ENCODE measurements around the gene CPSF4L. TPM values are rescaled to one million over a fixed set of nuclear protein-coding genes. Genes with fewer than 3 reads are reported as not detected.

Gene CPSF4L
- total RNA-seq, 2 experiments from 2014 or later: not detected

- Mint-ChIP-seq H3K4me1 (peaks cover 67% of the 10 kb centered on the region), H3K27me3 (no peaks in the 10 kb centered on the region), H3K36me3 (ENCODE audit: low read depth) (peaks cover 29% of the 10 kb centered on the region), H3K9me3 (no peaks in the 10 kb centered on the region), H3K4me3 (peak overlapping the region; percentile 95), H3K27ac (peak overlapping the region; percentile 96)
- no peak for DNase-seq
- CTCF ChIA-PET: interaction anchor here (1.0 to 1.6 kb wide), 6 partner anchors 11 to 668 kb away, joined by 3 to 12 read pairs (median 4); no protein-coding TSS in a partner anchor
- POLR2A ChIA-PET: no interaction called here
These were observed 30.3 kb downstream of the CPSF4L start for GRCh38 chr17:73231395-73231794.

GRCh38 chr17:73230088-73230487, 31.6 kb downstream of the CPSF4L start:
- H3K9me3 Mint-ChIP-seq: no peaks in the 10 kb centered on the region
- no peak overlapping the region for H3K27ac Mint-ChIP-seq
- no peaks in the 10 kb centered on the region for H3K27me3 Mint-ChIP-seq
- peaks cover 72% of the 10 kb centered on the region for H3K4me1 Mint-ChIP-seq
- no peak for DNase-seq
- H3K4me3 Mint-ChIP-seq: peak overlapping the region; percentile 95
- ChIA-PET CTCF (no interaction called here), POLR2A (no interaction called here)
- H3K36me3 Mint-ChIP-seq (ENCODE audit: low read depth): peaks cover 24% of the 10 kb centered on the region

DNA sequence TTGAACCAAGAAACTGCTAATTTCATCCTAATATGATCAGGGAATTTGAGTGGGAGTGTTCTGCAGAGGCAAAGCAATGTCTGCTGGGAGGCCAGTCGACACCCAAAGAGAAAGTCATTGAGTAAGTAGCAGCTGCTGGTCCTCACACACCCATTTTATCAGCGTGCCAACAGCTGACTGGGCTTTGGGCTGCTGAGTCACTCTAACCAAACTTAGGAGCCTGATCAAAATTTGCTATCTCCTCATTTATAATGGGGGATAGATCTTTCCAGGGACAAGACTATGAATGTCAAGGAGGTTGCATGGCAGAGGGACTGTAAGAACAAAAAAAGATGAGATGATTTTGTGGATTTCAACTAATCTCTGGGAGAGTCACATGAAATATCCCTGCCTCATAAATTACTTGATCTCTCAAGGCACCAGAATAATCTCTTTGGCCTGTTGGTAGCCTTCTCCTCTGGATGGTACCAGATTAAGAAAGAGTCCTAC, 32.9 kb downstream of the CPSF4L start:
- Mint-ChIP-seq H3K27me3 (no peaks in the 10 kb centered on the region), H3K9me3 (no peaks in the 10 kb centered on the region), H3K27ac (peak overlapping the region; percentile 54), H3K4me1 (peaks cover 72% of the 10 kb centered on the region), H3K36me3 (ENCODE audit: low read depth) (peaks cover 30% of the 10 kb centered on the region), H3K4me3 (no peak overlapping the region)
- CTCF ChIA-PET: interaction anchor here (0.8 to 2.3 kb wide), 2 partner anchors 20 to 27 kb away, joined by 3 to 10 read pairs; no protein-coding TSS in a partner anchor
- POLR2A ChIA-PET: interaction anchor here (0.8 kb wide), 1 partner anchor 1312 kb away, joined by 4 read pairs; no protein-coding TSS in a partner anchor
- DNase-seq: peak; percentile 15

DNA sequence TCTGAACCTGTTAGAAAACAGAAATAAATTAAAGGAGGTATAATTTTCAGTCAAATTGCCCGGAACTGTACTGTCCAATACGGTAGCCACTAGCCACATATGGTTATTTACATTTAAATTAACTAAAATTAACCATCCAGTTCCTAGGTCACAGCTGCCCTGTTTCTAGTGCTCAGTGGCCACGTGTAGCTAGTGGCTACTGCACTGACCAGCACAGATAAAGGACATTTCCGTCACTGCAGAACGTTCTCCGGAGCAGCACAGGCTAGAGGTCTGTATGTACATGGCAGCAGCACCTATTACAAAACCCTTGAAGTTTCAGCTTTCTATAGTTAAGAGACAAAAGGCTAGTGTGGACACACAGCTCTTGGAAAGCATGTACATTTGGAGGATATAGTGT, 33.7 kb downstream of the CPSF4L start:
- no peak overlapping the region for H3K4me3 Mint-ChIP-seq
- POLR2A ChIA-PET: no interaction called here
- H3K9me3 Mint-ChIP-seq: no peaks in the 10 kb centered on the region
- no peak for DNase-seq
- peaks cover 66% of the 10 kb centered on the region for H3K4me1 Mint-ChIP-seq
- no peak overlapping the region for H3K27ac Mint-ChIP-seq
- peaks cover 30% of the 10 kb centered on the region for H3K36me3 Mint-ChIP-seq (ENCODE audit: low read depth)
- CTCF ChIA-PET: interaction anchor here (0.8 to 2.3 kb wide), 3 partner anchors 10 to 26 kb away, joined by 3 to 10 read pairs (median 4); no protein-coding TSS in a partner anchor
- H3K27me3 Mint-ChIP-seq: no peaks in the 10 kb centered on the region

DNA sequence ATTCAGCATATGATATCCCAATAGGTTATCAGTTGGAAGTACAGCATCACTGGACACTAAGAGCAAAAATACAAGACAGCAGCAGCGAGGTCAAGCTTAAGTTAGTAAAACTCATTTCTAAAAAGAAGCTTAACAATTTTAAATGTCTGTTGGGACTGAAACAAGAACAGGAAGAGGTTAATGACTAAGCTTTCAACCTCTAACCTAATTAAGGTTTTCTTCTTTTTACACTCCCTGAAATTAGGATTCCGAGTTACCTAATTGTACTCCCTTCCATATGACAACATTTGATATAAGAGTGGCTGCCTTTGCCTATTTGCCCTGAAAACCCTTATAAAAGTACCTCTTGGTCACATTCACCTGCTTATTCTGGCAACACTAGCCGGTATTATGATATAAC, 34.3 kb downstream of the CPSF4L start:
- Mint-ChIP-seq H3K4me3 (peak overlapping the region; percentile 61), H3K27me3 (no peaks in the 10 kb centered on the region), H3K36me3 (ENCODE audit: low read depth) (peaks cover 32% of the 10 kb centered on the region), H3K9me3 (no peaks in the 10 kb centered on the region), H3K27ac (peak overlapping the region; percentile 75), H3K4me1 (peaks cover 66% of the 10 kb centered on the region)
- ChIA-PET POLR2A (no interaction called here), CTCF (interaction anchor here (1.0 to 2.3 kb wide), 4 partner anchors 10 to 71 kb away, joined by 3 to 10 read pairs (median 4); no protein-coding TSS in a partner anchor)
- DNase-seq: no peak

- DNase-seq: no peak
- peaks cover 32% of the 10 kb centered on the region for H3K36me3 Mint-ChIP-seq (ENCODE audit: low read depth)
These were observed 35.0 kb downstream of the CPSF4L start for GRCh38 chr17:73226556-73227172.

DNA sequence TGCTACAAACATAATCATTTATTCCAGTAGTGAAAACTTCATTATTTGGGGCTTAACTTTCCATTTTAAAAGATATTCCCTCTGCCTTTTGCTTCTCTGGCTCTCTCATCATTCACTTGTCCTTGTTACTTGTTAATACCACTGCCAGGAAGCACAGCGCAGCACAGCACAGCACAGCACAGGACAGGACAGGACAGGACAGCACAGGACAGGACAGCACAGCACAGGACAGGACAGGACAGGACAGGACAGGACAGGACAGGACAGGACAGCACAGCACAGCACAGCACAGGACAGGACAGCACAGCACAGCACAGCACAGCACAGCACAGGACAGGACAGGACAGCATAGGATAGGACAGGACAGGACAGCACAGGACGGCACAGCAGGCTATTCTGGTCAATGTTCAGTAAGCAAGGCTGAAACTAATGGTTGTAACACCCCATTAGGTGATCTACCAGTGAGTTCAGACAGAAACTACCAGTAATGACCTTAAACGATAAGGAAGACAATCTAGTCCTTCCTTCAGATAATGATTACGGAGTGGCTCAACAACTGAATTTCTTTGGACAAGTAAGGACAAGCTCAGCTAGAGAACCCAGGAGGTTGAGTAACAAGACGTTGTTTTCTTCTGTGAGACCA, 36.9 kb downstream of the CPSF4L start:
- ChIA-PET POLR2A (no interaction called here), CTCF (interaction anchor here (0.6 kb wide), 1 partner anchor 166 kb away, joined by 4 read pairs; no protein-coding TSS in a partner anchor)
- Mint-ChIP-seq H3K4me1 (peaks cover 52% of the 10 kb centered on the region), H3K36me3 (ENCODE audit: low read depth) (peaks cover 32% of the 10 kb centered on the region), H3K9me3 (no peaks in the 10 kb centered on the region), H3K4me3 (no peak overlapping the region), H3K27ac (peak overlapping the region; percentile 67), H3K27me3 (no peaks in the 10 kb centered on the region)
- no peak for DNase-seq

More at GRCh38 chr17:73226556-73227172, 35.0 kb downstream of the CPSF4L start:
- ChIA-PET CTCF (interaction anchor here (1.0 to 2.3 kb wide), 3 partner anchors 25 to 70 kb away, joined by 3 to 10 read pairs (median 4); no protein-coding TSS in a partner anchor), POLR2A (no interaction called here)
- Mint-ChIP-seq H3K4me1 (peaks cover 69% of the 10 kb centered on the region), H3K4me3 (peak overlapping the region; percentile 61), H3K9me3 (no peaks in the 10 kb centered on the region), H3K27ac (peak overlapping the region; percentile 75), H3K27me3 (no peaks in the 10 kb centered on the region)

DNA sequence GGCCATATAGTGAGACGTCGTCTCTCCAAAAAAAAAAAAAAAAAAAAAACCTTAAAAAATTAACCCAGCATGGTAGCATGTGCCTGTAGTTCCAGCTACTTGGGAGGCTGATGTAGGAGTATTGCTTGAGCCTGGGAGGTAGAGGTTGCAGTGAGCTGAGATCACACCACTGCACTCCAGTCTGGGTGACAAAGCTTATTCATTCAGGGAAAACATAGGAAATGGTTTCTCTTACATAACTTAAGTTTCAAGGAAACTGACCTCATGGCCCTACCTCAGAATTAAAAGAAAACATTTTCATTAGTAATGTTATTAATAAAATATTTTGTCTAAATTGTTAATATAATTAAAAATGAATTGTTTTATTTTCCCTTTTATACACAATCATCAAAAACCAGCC, 37.4 kb downstream of the CPSF4L start:
- no peaks in the 10 kb centered on the region for H3K9me3 Mint-ChIP-seq
- CTCF ChIA-PET: interaction anchor here (1.0 kb wide), 1 partner anchor 108 kb away, joined by 3 read pairs; no protein-coding TSS in a partner anchor
- POLR2A ChIA-PET: no interaction called here
- H3K36me3 Mint-ChIP-seq (ENCODE audit: low read depth): peaks cover 29% of the 10 kb centered on the region
- peaks cover 49% of the 10 kb centered on the region for H3K4me1 Mint-ChIP-seq
- H3K4me3 Mint-ChIP-seq: no peak overlapping the region
- DNase-seq: no peak
- no peak overlapping the region for H3K27ac Mint-ChIP-seq
- no peaks in the 10 kb centered on the region for H3K27me3 Mint-ChIP-seq

GRCh38 chr17:73223626-73224230, 38.0 kb downstream of the CPSF4L start:
- Mint-ChIP-seq H3K27me3 (no peaks in the 10 kb centered on the region), H3K27ac (no peak overlapping the region), H3K36me3 (ENCODE audit: low read depth) (peaks cover 25% of the 10 kb centered on the region), H3K4me3 (no peak overlapping the region), H3K9me3 (no peaks in the 10 kb centered on the region), H3K4me1 (peaks cover 44% of the 10 kb centered on the region)
- DNase-seq: no peak
- ChIA-PET POLR2A (no interaction called here), CTCF (interaction anchor here (1.0 kb wide), 1 partner anchor 109 kb away, joined by 3 read pairs; no protein-coding TSS in a partner anchor)

GRCh38 chr17:73215447-73215846, 46.2 kb downstream of the CPSF4L start:
- no peak overlapping the region for H3K4me3 Mint-ChIP-seq
- POLR2A ChIA-PET: no interaction called here
- no peaks in the 10 kb centered on the region for H3K27me3 Mint-ChIP-seq
- H3K4me1 Mint-ChIP-seq: peaks cover 41% of the 10 kb centered on the region
- H3K27ac Mint-ChIP-seq: peak overlapping the region; percentile 14
- CTCF ChIA-PET: no interaction called here
- peaks cover 36% of the 10 kb centered on the region for H3K36me3 Mint-ChIP-seq (ENCODE audit: low read depth)
- no peak for DNase-seq
- no peaks in the 10 kb centered on the region for H3K9me3 Mint-ChIP-seq

DNA sequence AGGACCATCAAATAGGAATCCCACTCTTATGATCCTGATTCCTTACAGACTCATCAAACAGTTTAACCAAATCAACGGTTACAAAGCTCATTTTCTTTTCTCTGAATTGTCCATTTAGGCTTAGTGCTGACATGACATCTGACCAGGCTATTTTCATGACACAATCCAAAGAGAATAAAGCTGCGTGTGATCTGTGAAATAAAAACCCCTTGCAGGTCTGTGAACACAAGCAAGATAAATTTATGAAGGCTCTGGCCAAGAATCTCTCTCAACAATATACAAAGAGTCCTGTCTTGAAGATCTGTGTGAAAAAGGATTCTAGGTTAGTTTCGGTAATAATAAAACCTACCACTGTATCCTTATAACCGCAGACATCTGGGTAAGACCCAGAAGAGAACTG, 46.8 kb downstream of the CPSF4L start:
- POLR2A ChIA-PET: no interaction called here
- Mint-ChIP-seq H3K4me1 (peaks cover 47% of the 10 kb centered on the region), H3K36me3 (ENCODE audit: low read depth) (peaks cover 40% of the 10 kb centered on the region), H3K27me3 (no peaks in the 10 kb centered on the region), H3K9me3 (no peaks in the 10 kb centered on the region), H3K27ac (no peak overlapping the region), H3K4me3 (no peak overlapping the region)
- CTCF ChIA-PET: no interaction called here
- no peak for DNase-seq

DNA sequence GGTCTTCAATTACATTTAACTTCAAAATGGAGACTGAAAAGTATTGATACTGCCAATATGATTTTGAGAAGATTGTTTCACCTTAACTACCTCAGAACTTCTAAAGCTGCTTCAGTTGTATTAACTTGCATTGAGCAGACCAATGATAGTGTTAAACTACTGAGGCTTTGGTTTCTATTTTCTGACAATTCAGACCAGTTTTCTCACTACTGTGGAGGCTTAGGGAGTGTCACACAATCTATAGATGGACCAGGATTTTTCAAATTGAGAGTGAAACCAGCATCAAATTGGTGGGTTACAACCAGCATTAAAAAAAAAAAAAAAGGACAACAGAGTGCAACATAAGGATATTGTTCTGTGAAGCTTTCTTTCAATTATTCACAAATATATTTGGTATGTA, 47.7 kb downstream of the CPSF4L start:
- CTCF ChIA-PET: no interaction called here
- DNase-seq: no peak
- Mint-ChIP-seq H3K9me3 (no peaks in the 10 kb centered on the region), H3K27ac (peak overlapping the region; percentile 28), H3K4me1 (peaks cover 48% of the 10 kb centered on the region), H3K4me3 (no peak overlapping the region), H3K27me3 (no peaks in the 10 kb centered on the region), H3K36me3 (ENCODE audit: low read depth) (peaks cover 43% of the 10 kb centered on the region)
- POLR2A ChIA-PET: no interaction called here

GRCh38 chr17:73211745-73212144, 49.9 kb downstream of the CPSF4L start:
- Mint-ChIP-seq H3K27ac (peak overlapping the region; percentile 88), H3K4me1 (peaks cover 43% of the 10 kb centered on the region), H3K4me3 (peak overlapping the region; percentile 56), H3K27me3 (no peaks in the 10 kb centered on the region), H3K36me3 (ENCODE audit: low read depth) (peaks cover 55% of the 10 kb centered on the region), H3K9me3 (no peaks in the 10 kb centered on the region)
- peak; percentile 63 for DNase-seq
- POLR2A ChIA-PET: no interaction called here
- CTCF ChIA-PET: interaction anchor here (0.6 to 1.2 kb wide), 2 partner anchors 11 to 655 kb away, joined by 4 to 5 read pairs; no protein-coding TSS in a partner anchor

Measured in activated CD4-positive, alpha-beta T cell treated with anti-CD3 and anti-CD28 coated beads, Interleukin-2, amount 10 ng/mL, durations not matched to agents 7 days and 5 days (primary cell).